ENCODE data around the gene GGCX. TPM values are rescaled to one million over a fixed set of nuclear protein-coding genes. Genes with fewer than 3 reads are reported as not detected.

The GGCX gene
- total and polyA plus RNA-seq, 2 of the 13 experiments (the other 11 are each of a cell fraction or from before 2014, with no cell fraction given), result 72.5 to 103 TPM

- TF ChIP-seq LRRFIP1 (CRISPR knock-in tag; conservative IDR thresholded peaks at IDR 0.05) (no peak), NFIB (CRISPR knock-in tag; IDR thresholded peaks at IDR 0.05; ENCODE audit: borderline replicate concordance) (no peak), GPN1 (CRISPR knock-in tag; IDR thresholded peaks at IDR 0.05; ENCODE audit: borderline replicate concordance) (peak; percentile 55; the same call in 1 of the 2 replicates), IKZF5 (CRISPR knock-in tag; IDR thresholded peaks at IDR 0.05) (0 out of 2 replicates have a peak, but pooled peaks have one; percentile 30), ZNF678 (CRISPR knock-in tag; IDR thresholded peaks at IDR 0.05) (no peak), KDM2A (CRISPR knock-in tag; IDR thresholded peaks at IDR 0.05; ENCODE audit: borderline replicate concordance, low read depth) (peak; percentile 64; the same call in 1 of the 2 replicates), ZNF143 (CRISPR knock-in tag; IDR thresholded peaks at IDR 0.05) (no peak), HOMEZ (CRISPR knock-in tag; IDR thresholded peaks at IDR 0.05; ENCODE audit: low read depth) (0 out of 2 replicates have a peak, but pooled peaks have one; percentile 33), HDAC1 (CRISPR knock-in tag; IDR thresholded peaks at IDR 0.05) (no peak; the same call in none of the 2 replicates), CAMTA2 (CRISPR knock-in tag; IDR thresholded peaks at IDR 0.05; ENCODE audit: borderline replicate concordance) (peak; percentile 11; the same call in 1 of the 2 replicates), ZNF670 (CRISPR knock-in tag; IDR thresholded peaks at IDR 0.05; ENCODE audit: borderline replicate concordance) (no peak), FOXO1 (CRISPR knock-in tag; IDR thresholded peaks at IDR 0.05) (peak; percentile 70; the same call in 1 of the 2 replicates), IRX3 (CRISPR knock-in tag; IDR thresholded peaks at IDR 0.05; ENCODE audit: borderline replicate concordance, low read depth) (no peak; the same call in 1 of the 2 replicates), ZNF839 (CRISPR knock-in tag; IDR thresholded peaks at IDR 0.05; ENCODE audit: borderline replicate concordance) (no peak), RELA (CRISPR knock-in tag; IDR thresholded peaks at IDR 0.05) (no peak), GABPB1 (CRISPR knock-in tag; IDR thresholded peaks at IDR 0.05) (no peak; the same call in 1 of the 2 replicates), ZNF124 (CRISPR knock-in tag; IDR thresholded peaks at IDR 0.05) (0 out of 2 replicates have a peak, but pooled peaks have one; percentile 7)
- TF ChIP-seq, protein P1, sequence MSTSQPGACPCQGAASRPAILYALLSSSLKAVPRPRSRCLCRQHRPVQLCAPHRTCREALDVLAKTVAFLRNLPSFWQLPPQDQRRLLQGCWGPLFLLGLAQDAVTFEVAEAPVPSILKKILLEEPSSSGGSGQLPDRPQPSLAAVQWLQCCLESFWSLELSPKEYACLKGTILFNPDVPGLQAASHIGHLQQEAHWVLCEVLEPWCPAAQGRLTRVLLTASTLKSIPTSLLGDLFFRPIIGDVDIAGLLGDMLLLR (CRISPR knock-in tag; IDR thresholded peaks at IDR 0.05), result no peak
- TF ChIP-seq, protein P2, sequence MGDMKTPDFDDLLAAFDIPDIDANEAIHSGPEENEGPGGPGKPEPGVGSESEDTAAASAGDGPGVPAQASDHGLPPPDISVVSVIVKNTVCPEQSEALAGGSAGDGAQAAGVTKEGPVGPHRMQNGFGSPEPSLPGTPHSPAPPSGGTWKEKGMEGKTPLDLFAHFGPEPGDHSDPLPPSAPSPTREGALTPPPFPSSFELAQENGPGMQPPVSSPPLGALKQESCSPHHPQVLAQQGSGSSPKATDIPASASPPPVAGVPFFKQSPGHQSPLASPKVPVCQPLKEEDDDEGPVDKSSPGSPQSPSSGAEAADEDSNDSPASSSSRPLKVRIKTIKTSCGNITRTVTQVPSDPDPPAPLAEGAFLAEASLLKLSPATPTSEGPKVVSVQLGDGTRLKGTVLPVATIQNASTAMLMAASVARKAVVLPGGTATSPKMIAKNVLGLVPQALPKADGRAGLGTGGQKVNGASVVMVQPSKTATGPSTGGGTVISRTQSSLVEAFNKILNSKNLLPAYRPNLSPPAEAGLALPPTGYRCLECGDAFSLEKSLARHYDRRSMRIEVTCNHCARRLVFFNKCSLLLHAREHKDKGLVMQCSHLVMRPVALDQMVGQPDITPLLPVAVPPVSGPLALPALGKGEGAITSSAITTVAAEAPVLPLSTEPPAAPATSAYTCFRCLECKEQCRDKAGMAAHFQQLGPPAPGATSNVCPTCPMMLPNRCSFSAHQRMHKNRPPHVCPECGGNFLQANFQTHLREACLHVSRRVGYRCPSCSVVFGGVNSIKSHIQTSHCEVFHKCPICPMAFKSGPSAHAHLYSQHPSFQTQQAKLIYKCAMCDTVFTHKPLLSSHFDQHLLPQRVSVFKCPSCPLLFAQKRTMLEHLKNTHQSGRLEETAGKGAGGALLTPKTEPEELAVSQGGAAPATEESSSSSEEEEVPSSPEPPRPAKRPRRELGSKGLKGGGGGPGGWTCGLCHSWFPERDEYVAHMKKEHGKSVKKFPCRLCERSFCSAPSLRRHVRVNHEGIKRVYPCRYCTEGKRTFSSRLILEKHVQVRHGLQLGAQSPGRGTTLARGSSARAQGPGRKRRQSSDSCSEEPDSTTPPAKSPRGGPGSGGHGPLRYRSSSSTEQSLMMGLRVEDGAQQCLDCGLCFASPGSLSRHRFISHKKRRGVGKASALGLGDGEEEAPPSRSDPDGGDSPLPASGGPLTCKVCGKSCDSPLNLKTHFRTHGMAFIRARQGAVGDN (CRISPR knock-in tag; IDR thresholded peaks at IDR 0.05), result no peak; the same call in 1 of the 2 replicates
Observed at GRCh38 chr2:85601771-85602475, 40.6 kb upstream of the GGCX start (continued).

Data from HepG2 (cell line).